Upper lobe of left lung (tissue), 4 donors: ENCODE results near the gene GAL3ST2.
"Not testable (repeated sequence)": the region's sequence is repeated elsewhere in the genome, so short reads cannot be mapped to it uniquely, and the experiment has no call there.

Experiments
- POLR2A ChIP-seq, 4 donors: fragments of 450-650 bp; IDR thresholded peaks; one replicate each; pipeline ENCODE4 v1.5.1; 2016 to 2017; ENCODE audit warnings: antibody characterized with exemption in 4 of 4, mild to moderate bottlenecking in 2 of 4
- POLR2AphosphoS5 ChIP-seq, 2 donors: sonication (generic); formaldehyde crosslinking; IDR thresholded peaks; one replicate each; pipeline ENCODE4 v1.5.1; 2017; ENCODE audit warnings: antibody characterized with exemption in 2 of 2
- TF ChIP-seq, protein P1 (sequence below), 6 experiments: fragments of 450-650 bp in 4 of 6; fragments of 200-600 bp in 2 of 6; sonication (generic) in 2 of 6; IDR thresholded peaks; one replicate each; pipeline ENCODE4 v1.5.1; 2016 to 2019; ENCODE audit warnings: antibody characterized with exemption in 6 of 6

GRCh38 chr2:241732513-241733186, 44.0 kb upstream of the GAL3ST2 start:
- TF ChIP-seq, protein P1, sequence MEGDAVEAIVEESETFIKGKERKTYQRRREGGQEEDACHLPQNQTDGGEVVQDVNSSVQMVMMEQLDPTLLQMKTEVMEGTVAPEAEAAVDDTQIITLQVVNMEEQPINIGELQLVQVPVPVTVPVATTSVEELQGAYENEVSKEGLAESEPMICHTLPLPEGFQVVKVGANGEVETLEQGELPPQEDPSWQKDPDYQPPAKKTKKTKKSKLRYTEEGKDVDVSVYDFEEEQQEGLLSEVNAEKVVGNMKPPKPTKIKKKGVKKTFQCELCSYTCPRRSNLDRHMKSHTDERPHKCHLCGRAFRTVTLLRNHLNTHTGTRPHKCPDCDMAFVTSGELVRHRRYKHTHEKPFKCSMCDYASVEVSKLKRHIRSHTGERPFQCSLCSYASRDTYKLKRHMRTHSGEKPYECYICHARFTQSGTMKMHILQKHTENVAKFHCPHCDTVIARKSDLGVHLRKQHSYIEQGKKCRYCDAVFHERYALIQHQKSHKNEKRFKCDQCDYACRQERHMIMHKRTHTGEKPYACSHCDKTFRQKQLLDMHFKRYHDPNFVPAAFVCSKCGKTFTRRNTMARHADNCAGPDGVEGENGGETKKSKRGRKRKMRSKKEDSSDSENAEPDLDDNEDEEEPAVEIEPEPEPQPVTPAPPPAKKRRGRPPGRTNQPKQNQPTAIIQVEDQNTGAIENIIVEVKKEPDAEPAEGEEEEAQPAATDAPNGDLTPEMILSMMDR (IDR thresholded peaks at IDR 0.05), result peak; percentile 39 to 66 (median 47)
- TF ChIP-seq POLR2AphosphoS5, POLR2A (IDR thresholded peaks at IDR 0.05): not testable (repeated sequence)
